Hematopoietic multipotent progenitor cell treated with erythropoietin and hydrocortisone succinate and interleukin-3 and kit ligand, for 8 days (in vitro differentiated cells): Measurements from ENCODE around the gene MAGED2.
A peak's percentile ranks its signal among the peaks of the same experiment; 100 is the strongest.
"Not testable (repeated sequence)": the region's sequence is repeated elsewhere in the genome, so short reads cannot be mapped to it uniquely, and the experiment has no call there.

Source experiments
- DNase-seq: peaks from one replicate; pipeline ENCODE4 v3.0.0-alpha.2; 2015

MAGED2 gene

GRCh38 chrX:54807524-54808108, at the start of gene MAGED2:
MAGED2 (plus strand) TSS chrX:54807745; CDS start chrX:54809332, 1,587 bp downstream.
- DNase-seq: peak; percentile 9

- no peak for DNase-seq
Observed at GRCh38 chrX:54758114-54759055, 49.2 kb upstream of the MAGED2 start.

- not testable (repeated sequence) for DNase-seq
Observed at GRCh38 chrX:54774391-54775094, 33.0 kb upstream of the MAGED2 start.

- no peak for DNase-seq
Observed at GRCh38 chrX:54776061-54776460, 31.5 kb upstream of the MAGED2 start.

GRCh38 chrX:54776987-54777672, 30.4 kb upstream of the MAGED2 start:
- no peak for DNase-seq

- DNase-seq: peak; percentile 1
Observed at GRCh38 chrX:54785901-54786300, 21.6 kb upstream of the MAGED2 start.

GRCh38 chrX:54786967-54787366, 20.6 kb upstream of the MAGED2 start:
- peak; percentile 9 for DNase-seq

GRCh38 chrX:54788446-54788845, 19.1 kb upstream of the MAGED2 start:
- no peak for DNase-seq

- not testable (repeated sequence) for DNase-seq
Observed at GRCh38 chrX:54789405-54789804, 18.1 kb upstream of the MAGED2 start.

GRCh38 chrX:54794028-54794427, 13.5 kb upstream of the MAGED2 start:
- DNase-seq: no peak

GRCh38 chrX:54794795-54795194, 12.8 kb upstream of the MAGED2 start:
- DNase-seq: no peak

GRCh38 chrX:54798137-54798536, 9.4 kb upstream of the MAGED2 start, which contains the start of gene ITIH6:
ITIH6 (minus strand) TSS chrX:54798255; CDS start chrX:54798210, 45 bp downstream.
- DNase-seq: no peak

- no peak for DNase-seq
Observed at GRCh38 chrX:54799046-54799445, 8.5 kb upstream of the MAGED2 start.

- DNase-seq: peak; percentile 36
Observed at GRCh38 chrX:54808109-54808604, 612 bp downstream of the MAGED2 start.

- peak; percentile 95 for DNase-seq
Observed at GRCh38 chrX:54808605-54809483, 1.3 kb downstream of the MAGED2 start.

- DNase-seq: no peak
Observed at GRCh38 chrX:54810532-54810931, 3.0 kb downstream of the MAGED2 start.

- DNase-seq: no peak
Observed at GRCh38 chrX:54811301-54811885, 3.8 kb downstream of the MAGED2 start.

- DNase-seq: no peak
Observed at GRCh38 chrX:54812306-54812705, 4.8 kb downstream of the MAGED2 start.

GRCh38 chrX:54817220-54817820, 9.8 kb downstream of the MAGED2 start:
- DNase-seq: no peak

GRCh38 chrX:54818221-54818620, 10.7 kb downstream of the MAGED2 start:
- DNase-seq: no peak

GRCh38 chrX:54819201-54819600, 11.7 kb downstream of the MAGED2 start:
- no peak for DNase-seq
